Breast epithelium (tissue), 3 donors: Measurements from ENCODE around the gene TNFRSF12A.

Experiments used
- POLR2AphosphoS5 ChIP-seq, 3 donors: sonication (generic); formaldehyde crosslinking; IDR thresholded peaks; one replicate each; pipeline ENCODE4 v1.6.1; 2017; ENCODE audit warnings: antibody characterized with exemption in 3 of 3
- TF ChIP-seq, protein P1 (sequence below), 3 donors: fragments of 450-650 bp; IDR thresholded peaks; one replicate each; pipeline ENCODE4 v1.5.1; 2016 to 2017; ENCODE audit warnings: antibody characterized with exemption in 3 of 3, mild to moderate bottlenecking in 3 of 3, moderate library complexity in 3 of 3

DNA sequence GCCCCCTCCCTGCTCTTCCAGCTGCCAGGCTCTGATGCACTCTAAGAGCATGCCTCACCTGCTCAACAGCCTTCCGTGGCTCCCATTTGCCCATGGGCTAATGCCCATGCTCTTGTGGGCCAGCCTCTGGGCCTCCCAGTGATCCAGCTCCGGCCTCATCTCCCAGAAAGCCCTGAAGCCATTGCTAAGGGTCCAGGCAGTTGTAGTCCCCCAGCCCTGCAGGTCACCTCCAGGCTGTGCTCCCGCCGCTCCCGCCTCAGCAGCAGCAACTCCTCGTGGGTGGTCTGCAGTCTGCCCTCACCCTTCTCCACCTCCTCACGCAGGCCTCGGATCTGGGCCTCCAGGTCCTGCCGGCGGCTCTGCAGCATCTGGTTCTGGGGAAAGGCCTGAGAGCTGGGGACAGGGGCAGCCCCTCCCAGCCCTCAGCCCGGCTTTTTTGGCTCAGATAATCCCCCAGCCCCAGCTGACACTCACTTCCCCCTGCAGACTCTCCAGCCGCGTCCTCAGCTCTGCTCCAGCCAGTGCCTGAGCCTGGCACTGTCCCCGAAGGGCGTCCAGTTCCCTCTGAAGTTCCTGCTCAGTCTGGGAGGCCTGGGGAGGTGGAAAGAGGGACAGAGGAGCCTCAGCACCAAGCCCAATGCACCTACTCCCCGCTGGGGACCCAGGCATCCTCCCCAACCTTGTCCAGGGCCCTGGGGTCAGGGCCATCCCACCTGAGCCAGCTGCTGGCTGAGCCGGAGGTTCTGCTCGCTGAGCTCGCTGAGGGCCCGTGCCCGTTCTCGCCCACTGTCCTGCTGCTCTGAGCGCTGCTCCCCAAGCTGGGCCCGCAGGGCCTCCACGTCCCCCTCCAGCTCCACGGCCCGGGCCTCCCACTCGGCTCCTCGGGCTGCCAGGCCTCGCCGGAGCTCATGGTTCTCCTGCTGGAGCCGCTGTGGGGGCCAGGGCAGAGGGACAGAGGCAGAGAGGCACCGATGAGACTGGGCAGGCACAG is 10.3 kb downstream of the TNFRSF12A start:
- TF ChIP-seq POLR2AphosphoS5 (IDR thresholded peaks at IDR 0.05): no peak
- TF ChIP-seq, protein P1, sequence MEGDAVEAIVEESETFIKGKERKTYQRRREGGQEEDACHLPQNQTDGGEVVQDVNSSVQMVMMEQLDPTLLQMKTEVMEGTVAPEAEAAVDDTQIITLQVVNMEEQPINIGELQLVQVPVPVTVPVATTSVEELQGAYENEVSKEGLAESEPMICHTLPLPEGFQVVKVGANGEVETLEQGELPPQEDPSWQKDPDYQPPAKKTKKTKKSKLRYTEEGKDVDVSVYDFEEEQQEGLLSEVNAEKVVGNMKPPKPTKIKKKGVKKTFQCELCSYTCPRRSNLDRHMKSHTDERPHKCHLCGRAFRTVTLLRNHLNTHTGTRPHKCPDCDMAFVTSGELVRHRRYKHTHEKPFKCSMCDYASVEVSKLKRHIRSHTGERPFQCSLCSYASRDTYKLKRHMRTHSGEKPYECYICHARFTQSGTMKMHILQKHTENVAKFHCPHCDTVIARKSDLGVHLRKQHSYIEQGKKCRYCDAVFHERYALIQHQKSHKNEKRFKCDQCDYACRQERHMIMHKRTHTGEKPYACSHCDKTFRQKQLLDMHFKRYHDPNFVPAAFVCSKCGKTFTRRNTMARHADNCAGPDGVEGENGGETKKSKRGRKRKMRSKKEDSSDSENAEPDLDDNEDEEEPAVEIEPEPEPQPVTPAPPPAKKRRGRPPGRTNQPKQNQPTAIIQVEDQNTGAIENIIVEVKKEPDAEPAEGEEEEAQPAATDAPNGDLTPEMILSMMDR (IDR thresholded peaks at IDR 0.05): no peak
